GM12878 (cell line): ENCODE measurements around the gene CD58. TPM values are rescaled to one million over a fixed set of nuclear protein-coding genes. Genes with fewer than 3 reads are reported as not detected.
A peak's percentile ranks its signal among the peaks of the same experiment; 100 is the strongest.
"Not testable (repeated sequence)": the region's sequence is repeated elsewhere in the genome, so short reads cannot be mapped to it uniquely, and the experiment has no call there.

ENCODE experiments used
- ATAC-seq: fragments of 200-7000 bp; cut with Tn5 transposase; 3 replicates; pipeline ENCODE4 v1.9.1; 2020; ENCODE audit warnings: mild to moderate bottlenecking, moderate library complexity
- BruUV-seq: library from RNA; stranded (reverse); fragments of 400-500 nt; replicated peaks from 2 replicates; lab custom pipeline; 2021; lab: Mats Ljungman, UMichigan
- CTCF ChIA-PET: fragments of 300-600 bp; sonication (Branson Sonifier 250); formaldehyde crosslinking; extraction: SDS; loops from one replicate; lab custom pipeline; 2021; ENCODE audit warnings: inconsistent platforms; lab: Yijun Ruan, JAX
- POLR2A ChIA-PET: fragments of 350-600 bp; formaldehyde crosslinking; extraction: SDS; loops from one replicate; lab custom pipeline; 2021; ENCODE audit warnings: inconsistent platforms; lab: Charles Lee
- RAD21 ChIA-PET: fragments of 300-600 bp; sonication (Branson Sonifier 250); formaldehyde crosslinking; loops from one replicate; lab custom pipeline; 2023; ENCODE audit warnings: antibody characterized with exemption; ENCODE audit not compliant: unreplicated experiment; lab: Charles Lee
- SMC1A ChIA-PET: fragments of 300-600 bp; sonication (Branson Sonifier 250); formaldehyde crosslinking; loops from one replicate; lab custom pipeline; 2023; ENCODE audit not compliant: unreplicated experiment, uncharacterized antibody; lab: Charles Lee
- DNase-seq: peaks from one replicate; pipeline ENCODE4 v3.0.0-alpha.2; 2011; ENCODE audit warnings: low read depth, low spot score
- FAIRE-seq: peaks from 3 replicates; lab custom pipeline; 2011; peaks lifted over from hg19 to GRCh38; lab: Jason Lieb, UNC
- H2AFZ ChIP-seq: 2 replicates; pipeline ENCODE4 v1.6.0; 2011; ENCODE audit warnings: low read depth, low read length, control low read depth; ENCODE audit not compliant: control insufficient read depth
- H3K27ac ChIP-seq: 2 replicates; pipeline ENCODE4 v1.5.1; 2011; ENCODE audit warnings: control low read depth; ENCODE audit not compliant: control insufficient read depth, insufficient read depth
- H3K27me3 ChIP-seq, 2 experiments: replicated peaks in 1 of 2; 2 replicates each; pipeline versions ENCODE4 v1.6.0 to v1.6.1; 2011; ENCODE audit warnings: low read length in 1 of 2; ENCODE audit not compliant: control insufficient read depth in 2 of 2, insufficient read depth in 2 of 2
- H3K36me3 ChIP-seq, 2 experiments: 2 replicates each; pipeline ENCODE4 v1.5.1; 2011; ENCODE audit warnings: low read length in 1 of 2; ENCODE audit not compliant: control insufficient read depth in 2 of 2, insufficient read depth in 2 of 2
- H3K4me1 ChIP-seq: 2 replicates; pipeline ENCODE4 v1.6.1; 2011; ENCODE audit warnings: mild to moderate bottlenecking, low read length, moderate library complexity, mixed read lengths; ENCODE audit not compliant: control insufficient read depth, insufficient read depth
- H3K4me2 ChIP-seq: 2 replicates; pipeline ENCODE4 v1.6.0; 2011; ENCODE audit warnings: control low read depth; ENCODE audit not compliant: control insufficient read depth, insufficient read depth
- H3K4me3 ChIP-seq: fragments of 200-600 bp; sonication (generic); 2 replicates; pipeline ENCODE4 v1.5.1; 2016
- H3K79me2 ChIP-seq: 2 replicates; pipeline ENCODE4 v1.6.0; 2011; ENCODE audit warnings: low read length; ENCODE audit not compliant: control insufficient read depth, insufficient read depth
- H3K9ac ChIP-seq: 2 replicates; pipeline ENCODE4 v1.8.0; 2011; ENCODE audit warnings: low read length, control low read depth, mixed read lengths; ENCODE audit not compliant: control insufficient read depth, insufficient read depth
- H3K9me3 ChIP-seq: replicated peaks from 3 replicates; pipeline ENCODE4 v1.5.1; 2011; ENCODE audit warnings: mild to moderate bottlenecking, low read length; ENCODE audit not compliant: control insufficient read depth, insufficient read depth
- H4K20me1 ChIP-seq: 2 replicates; pipeline ENCODE4 v1.6.0; 2011; ENCODE audit not compliant: control insufficient read depth, insufficient read depth
- WGBS: methylation state at CpG from one replicate; pipeline ENCODE4 v1.1.6; 2016; ENCODE audit warnings: low lambda C conversion rate; ENCODE audit not compliant: insufficient replicate concordance, insufficient coverage; ENCODE audit errors: missing lambda C conversion rate; 5-methylcytosine and 5-hydroxymethylcytosine counted together
- in situ Hi-C: fragments of 300-500 bp; cut with MboI; formaldehyde crosslinking; loops from 9 replicates; pipeline ENCODE4 v1.14.3; 2018; ENCODE audit warnings: mixed read lengths
- intact Hi-C: fragments of 100-400 bp; cut with micrococcal nuclease; formaldehyde crosslinking; loops from one replicate; pipeline ENCODE4 v1.14.2; 2022; ENCODE audit not compliant: unreplicated experiment
- polyA plus RNA-seq, 11 experiments: library from polyadenylated mRNA; depleted of rRNA in 4 of 11; unstranded in 6 of 11; stranded (reverse) in 5 of 11; fragments of >200 nt; fragmentation: Nextera tagmentation in 4 of 11; fragmentation: Illumina TruSeq in 1 of 11; extraction: Ambion mirVana in 4 of 11; extraction: Trizol in 1 of 11; gene quantifications; 1 replicate in 1 of 11; 2 replicates in 10 of 11; pipeline versions ENCODE4 v1.2.1 to v1.2.3, GENCODE V29; 2011 to 2016; ENCODE audit warnings: inconsistent platforms in 2 of 11, missing spikeins in 2 of 11, low read depth in 1 of 11
- total RNA-seq, 4 experiments: library from RNA; depleted of rRNA in 3 of 4; stranded (reverse); fragments of >200 nt in 3 of 4; fragmentation: Illumina TruSeq in 1 of 4; extraction: Trizol in 1 of 4; gene quantifications; 2 replicates each; pipeline versions ENCODE4 v1.2.1 to v1.2.3, GENCODE V29; 2013 to 2021

CD58 gene
- total and polyA plus RNA-seq, 10 of the 15 experiments (the other 5 are each of a cell fraction or from before 2014, with no cell fraction given) = 70.4 to 252 (median 129) TPM

GRCh38 chr1:116607463-116607862, 36.6 kb upstream of the CD58 start:
- CTCF ChIA-PET, H3K27ac ChIP-seq, H3K4me2 ChIP-seq, H3K79me2 ChIP-seq, BruUV-seq, in situ Hi-C loops, H3K36me3 ChIP-seq, H3K9me3 ChIP-seq, H2AFZ ChIP-seq, H4K20me1 ChIP-seq, DNase-seq, POLR2A ChIA-PET, H3K9ac ChIP-seq, intact Hi-C loops, H3K4me3 ChIP-seq, FAIRE-seq, H3K27me3 ChIP-seq, H3K4me1 ChIP-seq: not testable (repeated sequence)
- 63% methylated on average over 1 of the region's 1 CpG for WGBS
- ChIA-PET SMC1A (interaction anchor here (0.8 kb wide), 1 partner anchor 20 kb away, joined by 3 read pairs; no protein-coding TSS in a partner anchor), RAD21 (interaction anchor here (0.9 kb wide), 1 partner anchor 65 kb away, joined by 3 read pairs; no protein-coding TSS in a partner anchor)
- 0 out of 3 replicates have a peak, but pooled peaks have one; percentile 12 for ATAC-seq

GRCh38 chr1:116606067-116606466, 35.2 kb upstream of the CD58 start:
- H3K27me3 ChIP-seq, H3K79me2 ChIP-seq, SMC1A ChIA-PET, H3K9me3 ChIP-seq, ATAC-seq, in situ Hi-C loops, H3K9ac ChIP-seq, H3K4me2 ChIP-seq, DNase-seq, H3K4me3 ChIP-seq, RAD21 ChIA-PET, H2AFZ ChIP-seq, POLR2A ChIA-PET, H3K27ac ChIP-seq, H3K4me1 ChIP-seq, H3K36me3 ChIP-seq, intact Hi-C loops, H4K20me1 ChIP-seq, CTCF ChIA-PET, FAIRE-seq: not testable (repeated sequence)
- TSS peak; percentile 11 for BruUV-seq
- WGBS = 80% methylated on average over 7 of the region's 8 CpGs
